ENCODE results near the gene FAM107A.

The FAM107A gene

DNA sequence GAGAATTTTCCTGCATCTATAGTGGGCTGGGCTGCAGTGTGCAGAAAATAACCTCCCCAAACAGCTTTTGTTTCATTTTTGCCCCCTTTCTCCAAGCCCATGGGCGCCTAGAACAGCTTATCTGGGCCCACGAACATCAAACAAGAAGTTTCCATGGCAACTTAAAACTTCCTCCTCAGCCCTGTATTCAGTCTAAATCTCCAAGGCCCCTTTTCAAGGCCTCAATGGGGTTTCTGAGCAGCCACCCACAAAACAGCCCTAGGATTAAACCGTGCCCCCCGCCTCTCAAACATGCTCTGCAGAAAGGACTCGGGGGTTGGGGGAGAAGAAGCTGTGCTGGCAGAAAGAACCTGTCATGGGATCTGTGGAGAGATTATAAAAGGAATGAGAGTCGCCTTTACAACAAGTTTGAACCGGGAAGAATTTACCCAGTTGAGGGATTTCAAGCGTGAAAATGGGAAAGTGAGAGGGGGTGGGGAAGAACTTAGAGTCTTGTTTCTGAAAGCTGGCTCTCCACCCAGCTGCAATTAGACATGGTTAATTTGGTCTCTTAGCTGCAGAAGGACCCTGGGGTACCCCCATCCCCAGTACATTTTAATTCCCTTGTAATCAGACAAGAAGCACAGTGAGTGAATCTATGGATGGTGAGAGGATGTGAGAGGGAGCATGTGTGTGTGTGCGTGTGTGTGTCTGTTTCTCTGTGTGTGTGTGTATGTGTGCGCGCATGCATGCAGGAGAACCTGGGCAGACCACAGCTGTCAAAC lies 4.3 kb upstream of the FAM107A start:
- no peak overlapping the region for H3K4me3 Mint-ChIP-seq
- no peak overlapping the region for H3K27ac Mint-ChIP-seq
- H3K4me1 Mint-ChIP-seq = peaks cover 17 to 21% of the 10 kb centered on the region in 2 donors
- H3K36me3 Mint-ChIP-seq = peaks cover 2 to 3% of the 10 kb centered on the region in 2 donors
- H3K27me3 Mint-ChIP-seq = peaks cover 26 to 35% of the 10 kb centered on the region in 2 donors
- H3K9me3 Mint-ChIP-seq = peaks cover 0 to 4% of the 10 kb centered on the region in 2 donors
- ATAC-seq (replicated peaks) = no peak
- no peak for DNase-seq

DNA sequence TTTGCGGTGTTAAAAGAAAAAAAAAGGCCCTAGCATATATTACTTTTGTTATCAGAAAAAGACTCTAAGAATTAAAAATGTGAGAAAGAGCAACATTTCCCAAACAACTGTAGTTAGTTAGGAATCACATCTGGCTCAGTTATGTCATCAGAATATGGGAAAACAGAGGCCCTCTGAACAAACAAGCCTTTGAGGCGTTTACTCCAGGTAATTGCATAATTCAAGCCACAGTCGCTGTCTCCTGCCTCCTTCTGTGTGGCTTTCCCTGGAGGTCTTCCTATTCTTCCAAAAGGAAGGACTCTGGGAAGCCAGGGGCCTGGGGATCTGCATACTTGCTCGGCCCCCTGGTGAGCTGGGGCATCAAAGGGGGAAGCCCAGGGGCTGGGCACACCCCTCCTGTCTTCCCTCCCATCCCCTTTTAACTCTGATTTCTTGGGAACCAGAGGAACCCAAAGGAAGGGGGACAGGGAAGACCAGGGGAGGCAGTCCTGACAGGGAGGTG lies 3.7 kb upstream of the FAM107A start:
- no peak overlapping the region for H3K4me3 Mint-ChIP-seq
- H3K27ac Mint-ChIP-seq = no peak overlapping the region
- DNase-seq (no peak), ATAC-seq (replicated peaks) (no peak)
- peaks cover 20 to 29% of the 10 kb centered on the region in 2 donors for H3K27me3 Mint-ChIP-seq
- peaks cover 13 to 15% of the 10 kb centered on the region in 2 donors for H3K4me1 Mint-ChIP-seq
- no peaks in the 10 kb centered on the region for H3K9me3 Mint-ChIP-seq
- no peaks in the 10 kb centered on the region for H3K36me3 Mint-ChIP-seq

DNA sequence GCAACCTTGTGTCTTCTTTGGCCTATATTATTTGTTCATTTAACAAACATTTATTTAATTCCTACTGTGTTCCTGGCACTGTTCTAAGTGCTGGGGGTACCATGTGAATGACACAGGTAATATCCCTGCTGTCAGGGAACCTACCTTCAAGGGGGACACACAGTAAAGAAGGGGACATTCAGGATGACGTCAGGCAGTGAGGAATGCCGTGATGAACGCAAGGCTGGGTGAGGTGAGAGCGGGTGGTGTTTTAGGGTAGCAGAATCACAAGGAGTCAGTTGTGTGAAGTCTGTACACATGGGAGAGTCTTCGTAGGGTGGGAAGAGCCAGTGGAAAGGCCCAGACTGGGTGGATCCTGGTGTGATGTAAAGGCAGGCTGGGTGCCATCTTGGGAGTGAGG lies 1.7 kb upstream of the FAM107A start:
- ATAC-seq (replicated peaks) (no peak), DNase-seq (no peak)
- Mint-ChIP-seq H3K9me3 (no peaks in the 10 kb centered on the region), H3K4me3 (no peak overlapping the region), H3K27me3 (peaks cover 5 to 11% of the 10 kb centered on the region in 2 donors), H3K27ac (no peak overlapping the region), H3K4me1 (peaks cover 0 to 6% of the 10 kb centered on the region in 2 donors), H3K36me3 (no peaks in the 10 kb centered on the region)

DNA sequence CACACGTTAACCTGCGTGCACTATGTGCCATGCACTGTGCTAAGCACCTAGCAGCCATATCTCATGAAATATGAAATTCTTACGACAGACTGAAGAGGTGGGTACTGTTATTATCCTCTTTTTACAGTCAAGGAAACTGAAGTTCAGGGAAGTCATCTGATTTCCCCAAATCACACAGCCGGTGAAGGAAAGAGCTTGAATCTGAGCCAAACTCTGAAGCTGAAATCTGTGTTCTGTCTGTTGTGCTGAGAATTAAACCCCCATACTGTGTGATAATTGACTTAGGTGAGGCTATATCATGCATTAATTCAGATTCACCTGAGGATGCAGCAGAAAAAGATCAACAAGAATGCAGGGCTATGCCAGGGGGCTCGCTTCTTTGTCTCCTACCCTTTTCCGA lies 475 bp downstream of the FAM107A start:
- no peaks in the 10 kb centered on the region for H3K9me3 Mint-ChIP-seq
- no peak overlapping the region for H3K27ac Mint-ChIP-seq

DNA sequence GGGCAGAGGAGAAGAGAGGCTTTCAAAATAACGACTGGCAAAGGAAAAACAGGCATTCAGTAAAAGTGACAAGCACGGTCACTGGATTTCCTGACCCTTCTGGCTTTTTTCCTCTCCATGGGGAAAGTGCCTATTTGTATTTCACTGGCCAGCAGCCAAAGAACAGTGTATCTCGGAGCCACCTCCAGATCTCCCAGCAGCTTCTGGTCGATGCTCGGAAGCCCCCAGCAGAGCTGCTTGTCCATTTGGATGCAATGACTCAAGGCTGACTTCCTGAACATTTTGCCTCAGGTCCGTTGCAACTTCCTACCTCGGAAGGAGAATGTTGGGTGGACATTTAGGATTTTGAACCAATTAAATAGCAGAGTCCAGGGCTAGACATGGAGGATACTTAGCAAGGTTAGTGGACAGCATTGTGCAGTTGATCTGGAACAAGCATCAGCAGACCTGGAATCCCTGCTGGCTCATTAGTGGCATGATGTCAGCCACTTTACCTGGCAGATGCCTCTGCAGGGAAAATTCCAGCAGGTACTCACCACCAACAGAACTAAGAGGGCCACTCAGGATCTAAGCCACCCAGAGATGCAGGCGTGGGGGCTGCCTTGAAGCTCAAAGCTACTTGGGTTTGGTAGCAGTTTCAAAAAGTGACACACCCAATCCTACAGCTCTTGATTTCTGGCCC lies 1.1 kb downstream of the FAM107A start:
- no peak overlapping the region for H3K27ac Mint-ChIP-seq
- no peaks in the 10 kb centered on the region for H3K36me3 Mint-ChIP-seq
- ATAC-seq (replicated peaks) (no peak), DNase-seq (no peak)
- no peak overlapping the region for H3K4me3 Mint-ChIP-seq
- H3K27me3 Mint-ChIP-seq = peaks cover 4 to 11% of the 10 kb centered on the region in 2 donors
- H3K9me3 Mint-ChIP-seq = no peaks in the 10 kb centered on the region
- no peaks in the 10 kb centered on the region for H3K4me1 Mint-ChIP-seq

More for the DNA sequence above, 475 bp downstream of the FAM107A start:
- Mint-ChIP-seq H3K4me1 (peaks cover 0 to 4% of the 10 kb centered on the region in 2 donors), H3K36me3 (no peaks in the 10 kb centered on the region), H3K4me3 (no peak overlapping the region), H3K27me3 (peaks cover 4 to 11% of the 10 kb centered on the region in 2 donors)
- ATAC-seq (replicated peaks) = no peak
- DNase-seq = no peak

DNA sequence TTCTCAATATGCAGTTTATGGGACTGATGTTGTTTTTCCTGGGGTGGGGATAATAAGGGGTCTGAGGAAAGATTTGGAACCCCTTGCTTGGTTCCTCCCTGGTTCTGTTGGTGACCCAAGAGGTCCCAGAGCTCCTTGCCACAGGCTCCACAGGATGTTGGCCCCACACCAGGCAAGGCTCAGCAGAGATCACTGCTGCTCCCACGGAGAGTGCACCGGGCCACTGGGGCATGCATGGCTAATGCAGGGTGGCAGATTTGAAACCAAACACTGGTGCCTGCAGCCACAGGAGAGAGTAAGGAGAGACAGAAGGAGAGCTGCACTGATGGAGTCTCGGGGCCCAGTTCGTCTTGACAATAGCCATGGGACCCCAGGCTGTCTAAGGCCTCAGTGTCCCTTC lies 2.5 kb downstream of the FAM107A start:
- Mint-ChIP-seq H3K9me3 (no peaks in the 10 kb centered on the region), H3K4me3 (no peak overlapping the region), H3K27me3 (peaks cover 4 to 11% of the 10 kb centered on the region in 2 donors), H3K36me3 (no peaks in the 10 kb centered on the region), H3K27ac (no peak overlapping the region), H3K4me1 (no peaks in the 10 kb centered on the region)
- ATAC-seq (replicated peaks) (no peak), DNase-seq (no peak)

DNA sequence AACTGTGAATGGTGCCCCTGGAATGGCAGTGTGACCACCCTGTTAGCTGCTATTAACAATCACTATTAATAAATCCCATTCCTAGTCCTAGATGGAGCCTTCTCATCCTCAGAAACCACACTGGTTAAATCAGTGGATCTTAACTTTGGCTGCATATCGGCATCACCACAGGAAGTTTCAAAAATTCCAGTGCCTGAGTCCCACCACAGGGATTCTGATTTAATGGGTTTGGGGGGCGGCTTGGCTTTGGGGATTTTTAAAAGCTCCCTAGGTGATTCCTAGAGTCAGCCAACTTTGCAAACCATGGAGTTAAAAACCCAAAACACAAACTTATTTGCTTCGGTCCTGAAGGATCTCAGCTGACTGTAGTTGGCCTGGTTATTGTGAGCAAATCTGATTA lies 3.1 kb downstream of the FAM107A start:
- H3K4me3 Mint-ChIP-seq = no peak overlapping the region
- H3K4me1 Mint-ChIP-seq = peaks cover under 1 to 2% of the 10 kb centered on the region in 2 donors
- H3K27me3 Mint-ChIP-seq = peaks cover 4 to 11% of the 10 kb centered on the region in 2 donors
- no peaks in the 10 kb centered on the region for H3K36me3 Mint-ChIP-seq
- H3K27ac Mint-ChIP-seq = no peak overlapping the region
- H3K9me3 Mint-ChIP-seq = no peaks in the 10 kb centered on the region
- DNase-seq (no peak), ATAC-seq (replicated peaks) (no peak)

DNA sequence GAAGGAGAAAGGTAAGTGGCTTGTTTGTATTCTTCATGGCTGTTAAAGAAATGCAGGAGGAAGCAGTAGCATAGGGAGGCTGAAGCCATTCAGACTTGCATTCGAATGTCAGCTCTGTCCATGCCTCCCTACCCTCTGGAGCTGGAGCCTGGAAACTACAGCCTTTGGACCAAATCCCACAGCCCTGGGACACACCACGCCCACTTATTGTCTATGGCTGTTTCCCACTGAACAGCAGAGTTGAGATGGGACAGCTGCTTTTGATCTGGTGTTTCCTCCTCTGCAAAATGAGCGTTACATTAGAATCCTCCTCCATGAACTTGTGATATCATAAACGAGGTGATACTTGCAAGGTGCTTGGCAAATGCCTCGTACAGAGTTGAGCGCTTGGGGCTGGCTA lies 3.6 kb downstream of the FAM107A start:
- H3K9me3 Mint-ChIP-seq = no peaks in the 10 kb centered on the region
- peaks cover 5 to 6% of the 10 kb centered on the region in 2 donors for H3K4me1 Mint-ChIP-seq
- H3K4me3 Mint-ChIP-seq = no peak overlapping the region
- ATAC-seq (replicated peaks) (no peak), DNase-seq (no peak)
- peaks cover 4 to 11% of the 10 kb centered on the region in 2 donors for H3K27me3 Mint-ChIP-seq
- H3K27ac Mint-ChIP-seq = no peak overlapping the region
- no peaks in the 10 kb centered on the region for H3K36me3 Mint-ChIP-seq

DNA sequence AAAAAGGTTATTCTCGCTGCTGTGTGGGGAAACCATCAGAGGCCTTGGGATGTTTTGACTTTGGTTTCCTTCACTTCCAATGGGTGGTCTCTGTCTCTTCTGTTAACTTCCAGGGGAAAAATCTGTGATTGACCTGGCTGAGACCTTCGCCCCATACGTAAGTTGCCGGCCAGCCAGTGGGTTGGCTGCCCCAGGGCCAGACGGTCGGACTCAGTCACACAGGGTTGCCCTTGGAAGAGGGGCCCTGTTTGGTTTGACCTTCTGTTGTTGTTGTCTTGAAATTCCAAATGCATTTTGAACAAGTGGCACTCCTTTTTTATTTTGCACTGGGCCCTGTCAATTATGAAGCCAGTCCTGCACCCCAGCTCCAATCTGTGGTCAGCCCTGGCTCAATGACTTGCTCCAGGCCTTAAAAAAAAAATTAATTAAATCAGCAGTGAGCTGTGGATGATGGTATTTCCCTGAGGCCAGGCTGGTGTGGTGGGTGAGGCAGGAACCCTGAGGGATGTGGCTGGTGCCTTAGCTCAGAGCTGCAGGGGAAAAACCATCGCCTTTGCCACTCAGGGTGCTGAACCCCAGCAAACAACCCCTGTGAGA lies 4.5 kb downstream of the FAM107A start:
- Mint-ChIP-seq H3K9me3 (no peaks in the 10 kb centered on the region), H3K27ac (no peak overlapping the region), H3K4me1 (peaks cover 6 to 9% of the 10 kb centered on the region in 2 donors), H3K36me3 (no peaks in the 10 kb centered on the region), H3K27me3 (peaks cover 4 to 10% of the 10 kb centered on the region in 2 donors), H3K4me3 (no peak overlapping the region)
- DNase-seq = no peak
- ATAC-seq (replicated peaks) = no peak

DNA sequence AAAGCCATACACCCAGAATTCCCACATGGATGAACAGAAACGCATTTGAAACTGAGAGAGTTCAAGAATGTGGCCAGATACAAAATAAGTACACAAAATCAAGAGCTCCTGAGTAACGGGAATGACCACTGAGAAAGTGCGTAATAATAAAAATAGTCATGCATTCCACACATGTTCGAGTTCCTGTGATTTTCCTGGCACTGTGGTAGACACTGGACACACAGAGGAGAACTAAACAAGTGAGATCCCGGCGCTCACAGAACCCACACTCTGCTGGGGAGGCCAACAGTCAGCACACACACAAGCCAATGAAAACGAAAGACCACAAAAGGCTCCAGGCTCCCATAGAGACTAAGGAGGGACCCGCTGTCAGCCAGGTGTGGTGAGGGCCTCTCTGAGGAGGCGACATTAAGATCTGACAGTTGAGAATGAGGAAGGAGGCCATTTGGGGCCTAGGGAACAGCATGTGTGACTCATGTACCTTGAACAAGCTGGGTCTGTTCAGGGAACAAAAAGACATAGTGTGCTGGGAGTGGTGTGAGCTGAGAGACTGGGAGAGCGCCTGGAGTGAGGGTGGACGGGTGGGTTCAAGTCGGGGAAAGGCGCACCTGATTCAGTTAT lies 5.1 kb downstream of the FAM107A start:
- H3K36me3 Mint-ChIP-seq = no peaks in the 10 kb centered on the region
- no peaks in the 10 kb centered on the region for H3K9me3 Mint-ChIP-seq
- no peak overlapping the region for H3K27ac Mint-ChIP-seq
- H3K4me1 Mint-ChIP-seq = peaks cover 6 to 9% of the 10 kb centered on the region in 2 donors
- ATAC-seq (replicated peaks) = peak; percentile 41 to 62
- no peak overlapping the region for H3K4me3 Mint-ChIP-seq
- DNase-seq = no peak
- peaks cover 3% of the 10 kb centered on the region in 2 donors for H3K27me3 Mint-ChIP-seq

DNA sequence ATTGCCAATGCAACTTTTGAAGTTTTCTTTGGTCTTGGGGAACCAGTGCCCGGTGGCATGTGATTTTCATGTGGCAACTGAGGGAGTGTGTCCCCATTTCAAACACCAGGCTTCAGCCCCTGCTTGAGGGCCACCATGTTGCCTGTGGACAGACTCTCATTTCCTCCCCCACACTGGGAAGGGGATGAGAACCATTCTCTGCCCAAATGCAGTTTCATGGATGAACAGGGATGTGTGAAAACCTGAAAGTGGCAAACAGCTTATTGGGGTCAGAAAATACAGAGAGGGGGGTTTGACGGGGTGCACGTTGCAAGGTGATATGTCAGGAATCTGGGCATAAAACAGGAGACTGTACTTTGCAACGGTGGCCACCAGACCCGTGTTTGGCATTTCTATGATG lies 6.3 kb downstream of the FAM107A start:
- peaks cover 6 to 9% of the 10 kb centered on the region in 2 donors for H3K4me1 Mint-ChIP-seq
- no peaks in the 10 kb centered on the region for H3K27me3 Mint-ChIP-seq
- DNase-seq = no peak
- ATAC-seq (replicated peaks) = no peak
- H3K9me3 Mint-ChIP-seq = no peaks in the 10 kb centered on the region
- no peaks in the 10 kb centered on the region for H3K36me3 Mint-ChIP-seq
- H3K4me3 Mint-ChIP-seq = no peak overlapping the region
- H3K27ac Mint-ChIP-seq = no peak overlapping the region

DNA sequence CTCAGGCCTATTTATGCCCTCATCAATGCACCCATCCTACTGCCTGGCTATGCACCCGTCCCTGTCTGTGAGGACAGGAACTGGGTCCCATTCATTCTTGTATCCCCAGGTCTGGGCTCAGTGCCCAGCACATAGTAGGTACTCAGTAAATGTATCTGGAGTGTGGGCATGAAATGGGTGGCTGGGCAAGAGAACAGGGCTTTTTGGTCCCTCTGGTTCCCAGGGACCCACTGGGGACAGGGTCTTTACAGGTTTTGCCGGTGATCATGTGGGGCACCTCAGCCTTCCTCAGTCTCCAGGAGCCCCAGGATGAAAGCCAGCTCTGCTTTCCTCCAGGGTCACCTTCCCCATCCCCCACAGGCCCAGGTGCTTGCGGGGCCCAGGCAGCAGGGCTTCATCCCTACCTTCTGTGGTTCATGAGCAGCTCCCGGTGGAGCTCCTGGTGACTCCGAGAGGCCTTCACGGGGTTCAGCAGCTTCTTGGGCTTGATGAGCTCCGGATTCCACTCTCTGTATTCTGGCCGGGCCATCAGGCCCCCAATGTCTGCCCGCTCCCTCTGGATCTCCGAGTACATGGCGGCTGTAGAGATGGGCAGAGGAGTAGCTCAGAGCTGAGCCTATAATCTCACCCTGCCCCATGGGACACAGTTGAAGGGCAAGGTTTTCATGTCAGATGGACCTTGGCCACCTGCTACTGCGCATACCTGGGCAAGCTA lies 7.7 kb downstream of the FAM107A start:
- Mint-ChIP-seq H3K27ac (no peak overlapping the region), H3K4me3 (no peak overlapping the region), H3K9me3 (no peaks in the 10 kb centered on the region), H3K27me3 (no peaks in the 10 kb centered on the region), H3K36me3 (no peaks in the 10 kb centered on the region), H3K4me1 (peaks cover 6 to 9% of the 10 kb centered on the region in 2 donors)
- DNase-seq = no peak
- ATAC-seq (replicated peaks) = no peak

DNA sequence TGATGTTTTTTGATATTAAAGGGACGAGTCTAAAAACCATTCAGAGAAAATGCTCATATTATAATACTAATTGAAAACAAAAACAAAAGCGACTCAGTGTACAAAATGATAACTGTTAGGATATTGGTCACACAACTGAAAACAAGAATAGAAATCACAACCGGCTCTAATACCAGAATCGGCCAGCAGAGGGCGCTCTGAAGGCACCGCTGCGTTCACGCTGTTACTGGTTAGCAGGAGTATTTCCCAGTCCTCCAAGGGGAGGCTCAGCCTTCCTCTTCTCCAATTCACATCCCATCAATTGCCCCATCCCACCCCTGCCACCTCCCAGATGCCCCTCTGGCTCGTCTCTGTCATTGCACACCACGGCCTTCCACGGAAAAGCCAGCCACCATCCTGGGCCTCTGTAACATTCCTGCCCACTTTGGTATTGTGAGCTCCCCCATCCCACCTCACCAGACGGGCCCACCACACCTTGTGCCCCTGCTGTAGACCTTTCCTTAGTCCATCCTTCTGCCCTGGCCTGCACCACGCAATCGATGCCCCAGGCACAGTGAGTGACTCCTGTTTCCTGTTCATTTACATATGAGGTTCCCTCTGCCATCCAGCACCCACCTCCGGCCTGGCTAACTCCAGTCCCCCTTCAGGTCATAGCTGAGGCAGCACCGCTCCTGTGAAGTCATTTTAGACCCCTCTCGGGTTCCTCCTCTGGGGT lies 8.5 kb downstream of the FAM107A start:
- H3K36me3 Mint-ChIP-seq = no peaks in the 10 kb centered on the region
- peaks cover 2 to 5% of the 10 kb centered on the region in 2 donors for H3K9me3 Mint-ChIP-seq
- no peaks in the 10 kb centered on the region for H3K27me3 Mint-ChIP-seq
- peaks cover 6 to 9% of the 10 kb centered on the region in 2 donors for H3K4me1 Mint-ChIP-seq
- H3K4me3 Mint-ChIP-seq = peak overlapping the region; percentile 33 to 67
- DNase-seq (peak; percentile 32), ATAC-seq (replicated peaks) (peak; percentile 63 to 78)
- no peak overlapping the region for H3K27ac Mint-ChIP-seq

All from stimulated activated naive B cell treated with anti-CD40 and anti-IgM and Interleukin-4, amounts not matched to agents 10 μg/mL and 1 μg/mL and 100 μg/mL, for 72 hours (primary cell).